ENCODE data around the gene ARID1B.

The ARID1B gene

GRCh38 chr6:157157258-157157657 lies 380.1 kb downstream of the ARID1B start:
- no peak for DNase-seq (ENCODE audit: low read depth in 2 of 2)

- DNase-seq (ENCODE audit: low read depth in 2 of 2) = no peak
These were observed 381.3 kb downstream of the ARID1B start for GRCh38 chr6:157158456-157158855.

- no peak for DNase-seq (ENCODE audit: low read depth in 2 of 2)
These were observed 381.7 kb downstream of the ARID1B start for GRCh38 chr6:157158897-157159296.

GRCh38 chr6:157159348-157159747 lies 382.2 kb downstream of the ARID1B start:
- no peak for DNase-seq (ENCODE audit: low read depth in 2 of 2)

- DNase-seq (ENCODE audit: low read depth in 2 of 2) = no peak
These were observed 384.7 kb downstream of the ARID1B start for GRCh38 chr6:157161912-157162311.

- no peak for DNase-seq (ENCODE audit: low read depth in 2 of 2)
These were observed 385.7 kb downstream of the ARID1B start for GRCh38 chr6:157162766-157163433.

- no peak for DNase-seq (ENCODE audit: low read depth in 2 of 2)
These were observed 386.4 kb downstream of the ARID1B start for GRCh38 chr6:157163434-157164159.

GRCh38 chr6:157164972-157165371 lies 387.8 kb downstream of the ARID1B start:
- no peak for DNase-seq (ENCODE audit: low read depth in 2 of 2)

GRCh38 chr6:157166784-157167183 lies 389.6 kb downstream of the ARID1B start:
- no peak for DNase-seq (ENCODE audit: low read depth in 2 of 2)

GRCh38 chr6:157167837-157168236 lies 390.7 kb downstream of the ARID1B start:
- no peak for DNase-seq (ENCODE audit: low read depth in 2 of 2)

- no peak for DNase-seq (ENCODE audit: low read depth in 2 of 2)
These were observed 391.3 kb downstream of the ARID1B start for GRCh38 chr6:157168471-157168870.

- no peak for DNase-seq (ENCODE audit: low read depth in 2 of 2)
These were observed 392.0 kb downstream of the ARID1B start for GRCh38 chr6:157169226-157169625.

GRCh38 chr6:157169656-157170055 lies 392.5 kb downstream of the ARID1B start:
- DNase-seq (ENCODE audit: low read depth in 2 of 2) = no peak

GRCh38 chr6:157170535-157170934 lies 393.4 kb downstream of the ARID1B start:
- DNase-seq (ENCODE audit: low read depth in 2 of 2) = no peak

- DNase-seq (ENCODE audit: low read depth in 2 of 2) = no peak
These were observed 394.6 kb downstream of the ARID1B start for GRCh38 chr6:157171801-157172200.

- DNase-seq (ENCODE audit: low read depth in 2 of 2) = no peak
These were observed 395.1 kb downstream of the ARID1B start for GRCh38 chr6:157172231-157172701.

- DNase-seq (ENCODE audit: low read depth in 2 of 2) = no peak
These were observed 395.8 kb downstream of the ARID1B start for GRCh38 chr6:157172830-157173536.

- no peak for DNase-seq (ENCODE audit: low read depth in 2 of 2)
These were observed 396.6 kb downstream of the ARID1B start for GRCh38 chr6:157173776-157174175.

GRCh38 chr6:157174731-157175130 lies 397.6 kb downstream of the ARID1B start:
- DNase-seq (ENCODE audit: low read depth in 2 of 2) = no peak

- no peak for DNase-seq (ENCODE audit: low read depth in 2 of 2)
These were observed 400.7 kb downstream of the ARID1B start for GRCh38 chr6:157177731-157178336.

- DNase-seq (ENCODE audit: low read depth in 2 of 2) = no peak
These were observed 404.5 kb downstream of the ARID1B start for GRCh38 chr6:157181649-157182048.
